DND-41 (cell line): ENCODE data around the gene INSYN2A.

ENCODE experiments used
- ATAC-seq: fragments of 200-7000 bp; cut with Tn5 transposase; 3 replicates; pipeline ENCODE4 v1.9.1; 2021; ENCODE audit warnings: low read depth; ENCODE audit not compliant: insufficient read depth
- DNase-seq: peaks from one replicate; pipeline ENCODE4 v3.0.0-alpha.2; 2020
- H2AFZ ChIP-seq: 2 replicates; pipeline ENCODE4 v1.6.0; 2012; ENCODE audit warnings: low read depth, low read length
- H3K27ac ChIP-seq: 2 replicates; pipeline ENCODE4 v1.5.1; 2012; ENCODE audit warnings: low read length, inconsistent platforms
- H3K27me3 ChIP-seq: fragments of 200-600 bp; sonication (generic); 2 replicates; pipeline ENCODE4 v1.6.0; 2012; ENCODE audit warnings: low read length, mild to moderate bottlenecking, inconsistent platforms; ENCODE audit not compliant: insufficient read depth, poor library complexity
- H3K36me3 ChIP-seq: 2 replicates; pipeline ENCODE4 v1.5.1; 2012; ENCODE audit warnings: low read length, inconsistent platforms; ENCODE audit not compliant: insufficient read depth
- H3K4me1 ChIP-seq: 2 replicates; pipeline ENCODE4 v1.5.1; 2012; ENCODE audit warnings: mild to moderate bottlenecking, low read length; ENCODE audit not compliant: insufficient read depth
- H3K4me2 ChIP-seq: 2 replicates; pipeline ENCODE4 v1.6.0; 2012; ENCODE audit warnings: mild to moderate bottlenecking, moderate library complexity, low read length, inconsistent platforms; ENCODE audit not compliant: insufficient read depth
- H3K4me3 ChIP-seq, 2 experiments: fragments of 200-600 bp in 1 of 2; shearing (Covaris generic) in 1 of 2; 2 replicates each; pipeline ENCODE4 v1.5.1; 2012 to 2016; ENCODE audit warnings: inconsistent platforms in 2 of 2, low read length in 2 of 2, mild to moderate bottlenecking in 2 of 2, low read depth in 1 of 2, moderate library complexity in 1 of 2
- H3K79me2 ChIP-seq: 2 replicates; pipeline ENCODE4 v1.6.0; 2012; ENCODE audit warnings: low read length, inconsistent platforms; ENCODE audit not compliant: insufficient read depth
- H3K9ac ChIP-seq: 2 replicates; pipeline ENCODE4 v1.6.0; 2012; ENCODE audit warnings: low read depth, mild to moderate bottlenecking, inconsistent platforms, low read length, moderate library complexity
- H3K9me3 ChIP-seq: 2 replicates; pipeline ENCODE4 v1.5.1; 2012; ENCODE audit warnings: low read length, moderate library complexity, mild to moderate bottlenecking, inconsistent platforms; ENCODE audit not compliant: insufficient read depth, severe bottlenecking
- H4K20me1 ChIP-seq: 2 replicates; pipeline ENCODE4 v1.6.0; 2012; ENCODE audit warnings: low read length; ENCODE audit not compliant: insufficient read depth
- CTCF ChIP-seq: IDR thresholded peaks from 2 replicates; pipeline ENCODE4 v1.5.1; 2012; ENCODE audit warnings: borderline replicate concordance, low read length, moderate library complexity, mild to moderate bottlenecking; ENCODE audit not compliant: poor library complexity, severe bottlenecking; ENCODE audit errors: extremely low read depth
- EZH2 ChIP-seq: IDR thresholded peaks from 3 replicates; pipeline ENCODE4 v1.6.1; 2012; ENCODE audit warnings: borderline replicate concordance, low read depth, mild to moderate bottlenecking, moderate library complexity, low read length, inconsistent platforms; ENCODE audit not compliant: severe bottlenecking

Gene INSYN2A

DNA sequence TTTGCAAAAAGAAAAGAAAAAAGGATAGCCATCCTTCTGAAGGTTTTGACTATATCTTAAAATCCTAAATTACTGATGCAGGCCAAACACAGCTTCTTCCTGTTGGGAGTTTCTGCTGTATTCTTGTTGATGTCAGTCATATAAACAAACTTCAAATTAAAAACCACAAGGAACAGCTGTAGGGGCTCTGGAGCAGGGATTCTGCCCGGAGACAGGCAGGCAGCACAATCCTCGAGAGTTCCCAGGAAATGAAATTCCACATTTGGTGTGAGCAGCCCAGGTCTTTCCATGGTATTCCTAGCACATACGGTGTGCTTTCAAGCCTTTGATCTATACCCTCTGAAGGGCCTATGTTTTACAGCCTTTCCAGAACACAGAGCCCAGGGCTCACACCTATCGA is 43.2 kb downstream of the INSYN2A start:
- H3K4me2 ChIP-seq: no peak overlapping the region
- no peak overlapping the region for H3K9ac ChIP-seq
- no peak overlapping the region for H3K27ac ChIP-seq
- no peaks in the 10 kb centered on the region for H3K4me1 ChIP-seq
- H3K36me3 ChIP-seq: no peaks in the 10 kb centered on the region
- H4K20me1 ChIP-seq: no peaks in the 10 kb centered on the region; the same call in 1 of the 2 replicates
- no peaks in the 10 kb centered on the region for H3K27me3 ChIP-seq
- H3K9me3 ChIP-seq: no peaks in the 10 kb centered on the region
- TF ChIP-seq EZH2: no peak
- no peak for TF ChIP-seq CTCF
- H2AFZ ChIP-seq: no peak overlapping the region
- no peak overlapping the region for H3K4me3 ChIP-seq
- H3K79me2 ChIP-seq: no peaks in the 10 kb centered on the region
- ATAC-seq (no peak), DNase-seq (no peak)

GRCh38 chr10:127151981-127152699 is 44.3 kb downstream of the INSYN2A start:
- H3K27me3 ChIP-seq: no peaks in the 10 kb centered on the region
- no peaks in the 10 kb centered on the region for H3K4me1 ChIP-seq
- no peak overlapping the region for H3K27ac ChIP-seq
- H3K79me2 ChIP-seq: no peaks in the 10 kb centered on the region
- H3K4me2 ChIP-seq: no peak overlapping the region
- ATAC-seq (no peak), DNase-seq (no peak)
- H3K9me3 ChIP-seq: no peaks in the 10 kb centered on the region
- H3K4me3 ChIP-seq: no peak overlapping the region
- no peaks in the 10 kb centered on the region for H3K36me3 ChIP-seq
- H2AFZ ChIP-seq: no peak overlapping the region
- H4K20me1 ChIP-seq: no peaks in the 10 kb centered on the region; the same call in 1 of the 2 replicates
- no peak for TF ChIP-seq CTCF
- no peak for TF ChIP-seq EZH2
- no peak overlapping the region for H3K9ac ChIP-seq

DNA sequence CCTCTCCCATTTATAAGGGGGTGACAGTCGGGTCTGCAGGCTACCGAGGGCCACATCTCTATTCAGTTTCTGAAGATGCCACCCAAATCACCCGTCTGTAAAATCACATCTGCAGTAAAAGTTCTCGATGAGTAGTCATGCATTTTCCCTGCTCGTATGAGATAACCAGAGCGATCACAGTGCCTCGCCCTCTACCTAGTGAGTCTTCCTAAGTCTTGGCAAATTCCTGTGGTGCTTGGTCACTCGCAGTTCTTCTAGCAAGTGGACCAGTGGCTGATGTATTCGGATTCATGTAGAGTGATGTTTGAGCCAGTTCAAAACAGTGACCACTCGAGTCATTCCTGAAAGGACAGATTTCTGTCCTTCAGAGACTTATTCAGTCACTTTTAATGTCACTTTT is 44.9 kb downstream of the INSYN2A start:
- ATAC-seq (no peak), DNase-seq (no peak)
- Histone ChIP-seq H4K20me1 (no peaks in the 10 kb centered on the region; the same call in 1 of the 2 replicates), H3K4me1 (no peaks in the 10 kb centered on the region), H3K36me3 (no peaks in the 10 kb centered on the region), H3K4me3 (no peak overlapping the region), H2AFZ (no peak overlapping the region), H3K79me2 (no peaks in the 10 kb centered on the region), H3K4me2 (no peak overlapping the region), H3K9ac (no peak overlapping the region), H3K9me3 (no peaks in the 10 kb centered on the region), H3K27me3 (no peaks in the 10 kb centered on the region), H3K27ac (no peak overlapping the region)
- TF ChIP-seq EZH2 (no peak), CTCF (no peak)

- Histone ChIP-seq H3K27me3 (no peaks in the 10 kb centered on the region), H3K36me3 (no peaks in the 10 kb centered on the region), H3K4me2 (no peak overlapping the region), H3K79me2 (no peaks in the 10 kb centered on the region), H3K9me3 (no peaks in the 10 kb centered on the region), H3K4me1 (no peaks in the 10 kb centered on the region), H2AFZ (no peak overlapping the region), H4K20me1 (no peaks in the 10 kb centered on the region; the same call in 1 of the 2 replicates), H3K9ac (no peak overlapping the region), H3K4me3 (no peak overlapping the region), H3K27ac (no peak overlapping the region)
- no peak for DNase-seq
- no peak for ATAC-seq
- no peak for TF ChIP-seq CTCF
- no peak for TF ChIP-seq EZH2
Observed at GRCh38 chr10:127150136-127150535, 46.3 kb downstream of the INSYN2A start.
